Measurements from ENCODE around the gene MMP21.

GRCh38 chr10:125739994-125740679, 35.5 kb downstream of the MMP21 start:
- TF ChIP-seq GATA3 (IDR thresholded peaks at IDR 0.05; ENCODE audit: low read depth, low read length) (no peak), GATA2 (IDR thresholded peaks at IDR 0.05; ENCODE audit: low read depth, low read length) (no peak)

All from SH-SY5Y (cell line).